Right lobe of liver (tissue), 4 donors: Measurements from ENCODE around the gene PROK1.

Experiments
- POLR2A ChIP-seq: fragments of 450-650 bp; IDR thresholded peaks from one replicate; pipeline ENCODE4 v1.6.1; 2017; ENCODE audit warnings: antibody characterized with exemption, mild to moderate bottlenecking
- TF ChIP-seq, protein P1 (sequence below), 4 donors: fragments of 200-600 bp in 3 of 4; fragments of 450-650 bp in 1 of 4; IDR thresholded peaks; one replicate each; pipeline versions ENCODE4 v1.5.1 to v1.8.0; 2016 to 2022; ENCODE audit warnings: antibody characterized with exemption in 4 of 4, mild to moderate bottlenecking in 2 of 4
- donor health status: DM: no; HTN: no; CAD: no.
- donor health status: DM: no; HTN: no; CAD: no.
- donor health status: DM: no; HTN: yes; CAD: no.

DNA sequence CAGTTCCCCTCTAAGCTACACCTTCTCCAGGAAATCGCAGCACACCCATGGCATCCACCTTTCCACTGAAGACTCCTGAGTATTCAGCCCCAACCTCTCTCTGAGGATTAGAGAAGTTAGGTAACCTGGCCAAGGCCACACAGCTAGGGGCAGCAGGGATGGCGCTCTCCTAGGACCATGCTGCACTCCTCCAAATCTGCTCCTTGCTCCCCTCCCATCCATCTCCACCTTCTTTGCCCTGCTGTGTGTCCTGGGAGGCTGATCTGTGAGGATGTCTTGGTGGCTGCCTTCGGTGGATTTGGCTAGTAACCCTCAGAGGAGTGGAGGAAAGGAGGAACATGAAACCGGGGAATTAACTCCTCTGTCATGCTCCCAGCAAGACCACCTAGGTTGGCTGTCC lies 20.0 kb upstream of the PROK1 start:
- TF ChIP-seq, protein P1, sequence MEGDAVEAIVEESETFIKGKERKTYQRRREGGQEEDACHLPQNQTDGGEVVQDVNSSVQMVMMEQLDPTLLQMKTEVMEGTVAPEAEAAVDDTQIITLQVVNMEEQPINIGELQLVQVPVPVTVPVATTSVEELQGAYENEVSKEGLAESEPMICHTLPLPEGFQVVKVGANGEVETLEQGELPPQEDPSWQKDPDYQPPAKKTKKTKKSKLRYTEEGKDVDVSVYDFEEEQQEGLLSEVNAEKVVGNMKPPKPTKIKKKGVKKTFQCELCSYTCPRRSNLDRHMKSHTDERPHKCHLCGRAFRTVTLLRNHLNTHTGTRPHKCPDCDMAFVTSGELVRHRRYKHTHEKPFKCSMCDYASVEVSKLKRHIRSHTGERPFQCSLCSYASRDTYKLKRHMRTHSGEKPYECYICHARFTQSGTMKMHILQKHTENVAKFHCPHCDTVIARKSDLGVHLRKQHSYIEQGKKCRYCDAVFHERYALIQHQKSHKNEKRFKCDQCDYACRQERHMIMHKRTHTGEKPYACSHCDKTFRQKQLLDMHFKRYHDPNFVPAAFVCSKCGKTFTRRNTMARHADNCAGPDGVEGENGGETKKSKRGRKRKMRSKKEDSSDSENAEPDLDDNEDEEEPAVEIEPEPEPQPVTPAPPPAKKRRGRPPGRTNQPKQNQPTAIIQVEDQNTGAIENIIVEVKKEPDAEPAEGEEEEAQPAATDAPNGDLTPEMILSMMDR (IDR thresholded peaks at IDR 0.05), result no peak
- no peak for TF ChIP-seq POLR2A
